Colonic mucosa (tissue), 4 donors: ENCODE results near the gene CLEC4G. TPM values are rescaled to one million over a fixed set of nuclear protein-coding genes. Genes with fewer than 3 reads are reported as not detected.

ENCODE experiments used
- DNase-seq: peaks from one replicate; pipeline ENCODE4 v3.0.0-alpha.2; 2020
- H3K27ac ChIP-seq: fragments of 200-600 bp; one replicate; pipeline ENCODE4 v1.8.0; 2021
- H3K27me3 ChIP-seq: fragments of 200-600 bp; one replicate; pipeline ENCODE4 v1.8.0; 2021
- H3K36me3 ChIP-seq: fragments of 200-600 bp; one replicate; pipeline ENCODE4 v1.8.0; 2021
- H3K4me1 ChIP-seq: fragments of 200-600 bp; one replicate; pipeline ENCODE4 v1.8.0; 2021; ENCODE audit warnings: mild to moderate bottlenecking
- H3K4me3 ChIP-seq: fragments of 200-600 bp; one replicate; pipeline ENCODE4 v1.8.0; 2021
- H3K9ac ChIP-seq, 2 donors: one replicate each; pipeline ENCODE4 v1.7.0; 2013; ENCODE audit warnings: control low read depth in 2 of 2, low read depth in 2 of 2, low read length in 2 of 2
- H3K9me3 ChIP-seq: fragments of 200-600 bp; one replicate; pipeline ENCODE4 v1.8.0; 2021
- intact Hi-C: fragments of 100-400 bp; cut with DNase I; formaldehyde crosslinking; loops from one replicate; pipeline ENCODE4 v1.14.1; 2022
- total RNA-seq, 2 donors: library from RNA; stranded (reverse); fragmentation: NEBNext Ultra II Directional in 1 of 2; extraction: Animal tissue kit (Norgen Biotek cat#: 25700) in 1 of 2; gene quantifications; one replicate each; pipeline ENCODE4 v1.2.1, GENCODE V29; 2021
- TF ChIP-seq, protein P1 (sequence below): fragments of 200-600 bp; IDR thresholded peaks from one replicate; pipeline ENCODE4 v1.8.0; 2022; ENCODE audit warnings: antibody characterized with exemption, mild to moderate bottlenecking
- donor health status: healthy.
- donor health status: DM: no; HTN: no; CAD: no.
- donor health status: DM: no; HTN: no; CAD: no.

Gene CLEC4G
- total RNA-seq, 2 donors from 2014 or later, result 0.17 to 0.53 TPM

DNA sequence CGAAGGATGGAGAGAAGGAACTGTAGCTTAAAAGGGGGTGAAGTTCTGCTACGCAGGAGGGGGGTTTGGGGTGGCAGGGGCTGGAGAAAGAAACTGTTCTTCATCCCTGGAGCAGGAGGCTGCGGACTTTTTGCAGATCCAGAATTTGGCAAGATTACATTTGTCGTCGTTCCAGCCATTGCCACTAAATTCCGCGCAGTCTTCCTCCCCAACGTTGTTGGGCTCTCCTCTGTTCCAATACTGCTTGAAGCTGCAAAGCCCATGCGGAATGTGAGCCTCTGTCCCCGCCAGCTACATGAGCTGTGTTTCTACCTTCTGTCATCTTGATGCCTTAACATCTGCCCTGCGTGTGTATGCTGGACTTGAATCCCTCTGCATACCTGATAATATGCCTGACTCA, 11.1 kb upstream of the CLEC4G start:
- intact Hi-C loops, result no loop called here
- no peak overlapping the region for H3K9ac ChIP-seq
- H3K27me3 ChIP-seq, result no peaks in the 10 kb centered on the region
- no peaks in the 10 kb centered on the region for H3K4me1 ChIP-seq
- no peak for DNase-seq
- TF ChIP-seq, protein P1, sequence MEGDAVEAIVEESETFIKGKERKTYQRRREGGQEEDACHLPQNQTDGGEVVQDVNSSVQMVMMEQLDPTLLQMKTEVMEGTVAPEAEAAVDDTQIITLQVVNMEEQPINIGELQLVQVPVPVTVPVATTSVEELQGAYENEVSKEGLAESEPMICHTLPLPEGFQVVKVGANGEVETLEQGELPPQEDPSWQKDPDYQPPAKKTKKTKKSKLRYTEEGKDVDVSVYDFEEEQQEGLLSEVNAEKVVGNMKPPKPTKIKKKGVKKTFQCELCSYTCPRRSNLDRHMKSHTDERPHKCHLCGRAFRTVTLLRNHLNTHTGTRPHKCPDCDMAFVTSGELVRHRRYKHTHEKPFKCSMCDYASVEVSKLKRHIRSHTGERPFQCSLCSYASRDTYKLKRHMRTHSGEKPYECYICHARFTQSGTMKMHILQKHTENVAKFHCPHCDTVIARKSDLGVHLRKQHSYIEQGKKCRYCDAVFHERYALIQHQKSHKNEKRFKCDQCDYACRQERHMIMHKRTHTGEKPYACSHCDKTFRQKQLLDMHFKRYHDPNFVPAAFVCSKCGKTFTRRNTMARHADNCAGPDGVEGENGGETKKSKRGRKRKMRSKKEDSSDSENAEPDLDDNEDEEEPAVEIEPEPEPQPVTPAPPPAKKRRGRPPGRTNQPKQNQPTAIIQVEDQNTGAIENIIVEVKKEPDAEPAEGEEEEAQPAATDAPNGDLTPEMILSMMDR, result no peak
- H3K36me3 ChIP-seq, result no peaks in the 10 kb centered on the region
- no peaks in the 10 kb centered on the region for H3K9me3 ChIP-seq
- H3K4me3 ChIP-seq, result no peak overlapping the region
- H3K27ac ChIP-seq, result no peak overlapping the region

GRCh38 chr19:7742575-7742974, 10.7 kb upstream of the CLEC4G start:
- no peaks in the 10 kb centered on the region for H3K36me3 ChIP-seq
- intact Hi-C loops, result no loop called here
- H3K27me3 ChIP-seq, result no peaks in the 10 kb centered on the region
- no peak overlapping the region for H3K9ac ChIP-seq
- TF ChIP-seq, protein P1, result no peak
- DNase-seq, result no peak
- no peak overlapping the region for H3K4me3 ChIP-seq
- H3K4me1 ChIP-seq, result no peaks in the 10 kb centered on the region
- H3K27ac ChIP-seq, result no peak overlapping the region
- H3K9me3 ChIP-seq, result no peaks in the 10 kb centered on the region

- no peak overlapping the region for H3K9ac ChIP-seq
- TF ChIP-seq, protein P1, result no peak
- H3K36me3 ChIP-seq, result no peaks in the 10 kb centered on the region
- DNase-seq, result no peak
- intact Hi-C loops, result no loop called here
- no peak overlapping the region for H3K4me3 ChIP-seq
- no peaks in the 10 kb centered on the region for H3K4me1 ChIP-seq
- no peaks in the 10 kb centered on the region for H3K9me3 ChIP-seq
- H3K27ac ChIP-seq, result no peak overlapping the region
- no peaks in the 10 kb centered on the region for H3K27me3 ChIP-seq
Observed at GRCh38 chr19:7740682-7741054, 8.8 kb upstream of the CLEC4G start.

DNA sequence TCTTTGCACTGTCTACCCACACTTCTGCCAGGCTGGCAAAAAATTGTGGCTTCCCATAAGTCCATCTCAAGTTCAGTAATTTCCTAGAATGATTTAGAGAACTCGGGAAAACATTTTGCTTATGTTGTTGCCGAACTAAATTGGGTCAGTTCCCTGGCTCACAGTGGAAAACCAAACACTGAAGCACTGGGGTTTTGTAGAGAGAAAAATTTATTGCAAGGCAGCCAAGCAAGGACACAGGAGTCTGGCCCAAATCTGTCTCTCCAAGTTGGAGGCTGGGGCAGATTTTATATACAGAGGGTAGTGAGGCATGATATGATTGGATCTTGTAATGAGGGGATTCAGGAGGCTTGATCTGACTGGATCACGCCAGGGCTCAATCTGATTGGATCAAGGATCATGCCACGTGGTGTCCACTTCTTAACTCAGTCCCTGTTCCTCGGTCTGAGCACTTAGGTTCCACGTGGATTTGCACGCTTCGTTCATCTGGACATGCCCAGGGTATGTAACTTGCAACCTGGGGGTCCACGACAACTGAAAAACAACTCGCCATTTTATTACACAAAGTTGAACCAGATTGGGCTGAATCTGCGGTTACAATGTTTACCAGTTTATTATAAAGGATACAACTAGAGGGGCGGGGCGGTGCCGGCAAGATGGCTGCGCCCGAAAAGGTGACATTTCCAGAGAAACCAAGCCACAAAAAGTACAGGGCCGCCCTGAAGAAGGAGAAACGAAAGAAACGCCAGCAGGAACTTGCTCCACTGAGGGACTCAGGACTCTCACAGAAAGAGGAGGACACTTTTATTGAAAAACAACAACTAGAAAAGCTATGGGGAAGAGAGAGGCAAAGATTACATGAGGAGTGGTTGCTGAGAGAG, 8.1 kb upstream of the CLEC4G start:
- H3K4me1 ChIP-seq, result no peaks in the 10 kb centered on the region
- H3K4me3 ChIP-seq, result no peak overlapping the region
- H3K36me3 ChIP-seq, result no peaks in the 10 kb centered on the region
- H3K9me3 ChIP-seq, result no peaks in the 10 kb centered on the region
- no peak for DNase-seq
- no peak overlapping the region for H3K27ac ChIP-seq
- intact Hi-C loops, result no loop called here
- no peaks in the 10 kb centered on the region for H3K27me3 ChIP-seq
- TF ChIP-seq, protein P1, result no peak
- H3K9ac ChIP-seq, result no peak overlapping the region

DNA sequence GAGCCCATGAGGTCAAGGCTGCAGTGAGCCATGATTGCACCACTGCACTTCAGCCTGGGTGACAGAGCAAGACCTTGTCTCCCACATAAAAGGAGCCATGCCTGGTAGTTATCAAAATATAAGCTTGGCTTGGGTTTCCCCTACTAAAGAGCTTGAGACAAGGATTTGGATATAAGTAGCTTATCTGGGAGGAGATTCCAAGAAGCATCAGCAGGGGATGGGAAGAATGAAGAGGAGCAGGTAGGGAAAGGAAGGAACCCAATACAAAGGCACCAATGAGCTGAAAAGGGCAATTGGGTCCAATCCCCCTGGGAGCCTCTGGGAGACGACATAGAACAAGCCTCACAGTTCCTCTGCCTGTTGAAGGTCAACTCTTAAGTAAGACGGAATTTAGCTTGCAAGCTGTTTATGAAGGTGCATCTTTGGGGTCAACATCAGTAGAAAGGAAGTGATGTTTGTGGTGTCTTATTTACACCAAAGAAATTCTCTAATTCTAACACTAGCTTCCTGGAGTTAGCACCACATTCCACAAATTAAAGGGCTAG, 7.4 kb upstream of the CLEC4G start:
- Histone ChIP-seq H3K36me3 (no peaks in the 10 kb centered on the region), H3K4me3 (no peak overlapping the region), H3K27ac (no peak overlapping the region), H3K4me1 (no peaks in the 10 kb centered on the region), H3K9me3 (no peaks in the 10 kb centered on the region), H3K27me3 (no peaks in the 10 kb centered on the region), H3K9ac (no peak overlapping the region)
- DNase-seq, result no peak
- intact Hi-C loops, result no loop called here
- TF ChIP-seq, protein P1, result no peak
